CD14-positive monocyte (primary cell): ENCODE results near the gene FYB2. TPM values are rescaled to one million over a fixed set of nuclear protein-coding genes. Genes with fewer than 3 reads are reported as not detected.

Source experiments
- DNase-seq, 3 donors: peaks; one replicate each; pipeline ENCODE4 v3.0.0-alpha.2; 2011 to 2022
- H2AFZ ChIP-seq: 2 replicates; pipeline ENCODE4 v1.6.0; 2012; ENCODE audit warnings: mild to moderate bottlenecking, low read depth, low read length, inconsistent platforms; ENCODE audit not compliant: insufficient read depth, poor library complexity, severe bottlenecking
- H3K27ac ChIP-seq, 2 donors: 1 replicate in 1 of 2; 2 replicates in 1 of 2; pipeline ENCODE4 v1.5.1; 2012 to 2013; ENCODE audit warnings: low read length in 2 of 2, control low read depth in 1 of 2, inconsistent platforms in 1 of 2, low read depth in 1 of 2, mild to moderate bottlenecking in 1 of 2
- H3K27me3 ChIP-seq, 2 donors: one replicate each; pipeline versions ENCODE4 v1.6.0 to v1.6.1; 2011 to 2013; ENCODE audit warnings: low read length in 2 of 2; ENCODE audit not compliant: control insufficient read depth in 2 of 2, insufficient read depth in 2 of 2
- H3K36me3 ChIP-seq, 2 donors: replicated peaks in 1 of 2; 1 replicate in 1 of 2; 2 replicates in 1 of 2; pipeline versions ENCODE4 v1.5.1 to v1.6.1; 2012 to 2013; ENCODE audit warnings: low read length in 2 of 2, control low read depth in 1 of 2, inconsistent platforms in 1 of 2, mild to moderate bottlenecking in 1 of 2; ENCODE audit not compliant: insufficient read depth in 2 of 2, control insufficient read depth in 1 of 2
- H3K4me1 ChIP-seq, 2 donors: 1 replicate in 1 of 2; 2 replicates in 1 of 2; pipeline versions ENCODE4 v1.5.1 to v1.6.1; 2012 to 2013; ENCODE audit warnings: low read length in 2 of 2, control low read depth in 1 of 2, inconsistent platforms in 1 of 2, mild to moderate bottlenecking in 1 of 2, moderate library complexity in 1 of 2; ENCODE audit not compliant: insufficient read depth in 2 of 2, control insufficient read depth in 1 of 2
- H3K4me2 ChIP-seq: replicated peaks from 2 replicates; pipeline ENCODE3; 2012; ENCODE audit warnings: low read length, moderate library complexity, mild to moderate bottlenecking; ENCODE audit not compliant: poor library complexity, severe bottlenecking; ENCODE audit errors: extremely low read depth
- H3K4me3 ChIP-seq, 3 experiments: fragments of 200-600 bp in 1 of 3; sonication (generic) in 1 of 3; replicated peaks in 1 of 3; 1 replicate in 2 of 3; 2 replicates in 1 of 3; pipeline ENCODE4 v1.5.1; 2011 to 2013; ENCODE audit warnings: low read length in 3 of 3, mild to moderate bottlenecking in 3 of 3, control low read depth in 2 of 3, low read depth in 2 of 3, inconsistent platforms in 1 of 3, moderate library complexity in 1 of 3
- H3K79me2 ChIP-seq: 2 replicates; pipeline ENCODE4 v1.6.0; 2012; ENCODE audit warnings: mild to moderate bottlenecking, control low read depth, inconsistent platforms, low read length, moderate library complexity; ENCODE audit not compliant: insufficient read depth
- H3K9ac ChIP-seq: 2 replicates; pipeline ENCODE4 v1.6.0; 2017; ENCODE audit warnings: low read length, mild to moderate bottlenecking; ENCODE audit not compliant: insufficient read depth, poor library complexity, severe bottlenecking
- H3K9me3 ChIP-seq, 2 donors: replicated peaks in 1 of 2; 1 replicate in 1 of 2; 2 replicates in 1 of 2; pipeline versions ENCODE4 v1.5.1 to v1.6.1; 2012 to 2013; ENCODE audit warnings: low read length in 2 of 2, control low read depth in 1 of 2; ENCODE audit not compliant: control insufficient read depth in 1 of 2, insufficient read depth in 1 of 2
- H4K20me1 ChIP-seq: 2 replicates; pipeline ENCODE4 v1.6.0; 2012; ENCODE audit warnings: mild to moderate bottlenecking, low read length, control low read depth, moderate library complexity; ENCODE audit not compliant: insufficient read depth
- H3K27ac Mint-ChIP-seq, 7 donors: one replicate each; pipeline ENCODE4 v1.8.0; 2020; ENCODE audit warnings: mild to moderate bottlenecking in 7 of 7, mixed read lengths in 7 of 7, moderate library complexity in 6 of 7, inconsistent platforms in 2 of 7
- H3K27me3 Mint-ChIP-seq, 3 donors: one replicate each; pipeline ENCODE4 v1.8.0; 2021 to 2022; ENCODE audit warnings: low read depth in 3 of 3, mild to moderate bottlenecking in 3 of 3, mixed read lengths in 3 of 3, moderate library complexity in 3 of 3, inconsistent platforms in 1 of 3
- H3K36me3 Mint-ChIP-seq, 2 donors: one replicate each; pipeline ENCODE4 v1.8.0; 2020; ENCODE audit warnings: mixed read lengths in 2 of 2, inconsistent platforms in 1 of 2, mild to moderate bottlenecking in 1 of 2
- H3K4me1 Mint-ChIP-seq: one replicate; pipeline ENCODE4 v1.8.0; 2020; ENCODE audit warnings: mild to moderate bottlenecking, mixed read lengths
- H3K4me3 Mint-ChIP-seq, 2 donors: one replicate each; pipeline ENCODE4 v1.8.0; 2020; ENCODE audit warnings: mild to moderate bottlenecking in 2 of 2, mixed read lengths in 2 of 2, moderate library complexity in 1 of 2
- H3K9me3 Mint-ChIP-seq, 7 donors: one replicate each; pipeline ENCODE4 v1.8.0; 2020 to 2022; ENCODE audit warnings: mixed read lengths in 7 of 7, mild to moderate bottlenecking in 6 of 7, moderate library complexity in 6 of 7, inconsistent platforms in 2 of 7
- WGBS: methylation state at CpG from one replicate; pipeline ENCODE4 v1.1.5; 2013; ENCODE audit warnings: missing lambda C conversion rate; ENCODE audit not compliant: insufficient coverage; 5-methylcytosine and 5-hydroxymethylcytosine counted together
- intact Hi-C, 2 donors: fragments of 100-400 bp; cut with micrococcal nuclease; formaldehyde crosslinking; loops; one replicate each; pipeline versions ENCODE4 v1.15.0 to v1.15.1; 2023
- polyA plus RNA-seq, 3 donors: library from polyadenylated mRNA; depleted of rRNA in 1 of 3; unstranded in 2 of 3; stranded (reverse) in 1 of 3; fragments of 300-500 nt in 2 of 3; fragments of >200 nt in 1 of 3; fragmentation: Illumina TruSeq in 2 of 3; gene quantifications; 1 replicate in 2 of 3; 2 replicates in 1 of 3; pipeline ENCODE4 v1.2.3, GENCODE V29; 2012 to 2021
- TF ChIP-seq, protein P1 (sequence below): fragments of 200-600 bp; IDR thresholded peaks from one replicate; pipeline ENCODE4 v1.8.0; 2022; ENCODE audit warnings: antibody characterized with exemption, mild to moderate bottlenecking

FYB2 gene
- polyA plus RNA-seq, 3 donors = not detected

GRCh38 chr1:56855190-56855589 lies 36.0 kb upstream of the FYB2 start:
- no peak overlapping the region for H3K4me2 ChIP-seq
- no CpG with 5 or more reads among the region's 1 CpG for WGBS
- H3K4me3 ChIP-seq = no peak overlapping the region
- H3K4me3 Mint-ChIP-seq = no peak overlapping the region
- no peak for DNase-seq
- H3K9me3 Mint-ChIP-seq = peaks cover 0 to 3% (median 0%) of the 10 kb centered on the region in 7 donors
- H3K27me3 ChIP-seq = peaks cover 0 to 2% of the 10 kb centered on the region in 2 donors
- no peaks in the 10 kb centered on the region for H3K9me3 ChIP-seq
- H3K27me3 Mint-ChIP-seq = peaks cover 2% of the 10 kb centered on the region in 3 donors
- no peak overlapping the region for H3K27ac ChIP-seq
- intact Hi-C loops = no loop called here
- no peaks in the 10 kb centered on the region for H3K4me1 Mint-ChIP-seq
- no peak overlapping the region for H2AFZ ChIP-seq
- no peaks in the 10 kb centered on the region for H3K79me2 ChIP-seq
- H3K4me1 ChIP-seq = no peaks in the 10 kb centered on the region
- no peaks in the 10 kb centered on the region for H3K36me3 Mint-ChIP-seq
- no peak overlapping the region for H3K9ac ChIP-seq
- no peaks in the 10 kb centered on the region for H3K36me3 ChIP-seq
- H4K20me1 ChIP-seq = no peaks in the 10 kb centered on the region
- TF ChIP-seq, protein P1, sequence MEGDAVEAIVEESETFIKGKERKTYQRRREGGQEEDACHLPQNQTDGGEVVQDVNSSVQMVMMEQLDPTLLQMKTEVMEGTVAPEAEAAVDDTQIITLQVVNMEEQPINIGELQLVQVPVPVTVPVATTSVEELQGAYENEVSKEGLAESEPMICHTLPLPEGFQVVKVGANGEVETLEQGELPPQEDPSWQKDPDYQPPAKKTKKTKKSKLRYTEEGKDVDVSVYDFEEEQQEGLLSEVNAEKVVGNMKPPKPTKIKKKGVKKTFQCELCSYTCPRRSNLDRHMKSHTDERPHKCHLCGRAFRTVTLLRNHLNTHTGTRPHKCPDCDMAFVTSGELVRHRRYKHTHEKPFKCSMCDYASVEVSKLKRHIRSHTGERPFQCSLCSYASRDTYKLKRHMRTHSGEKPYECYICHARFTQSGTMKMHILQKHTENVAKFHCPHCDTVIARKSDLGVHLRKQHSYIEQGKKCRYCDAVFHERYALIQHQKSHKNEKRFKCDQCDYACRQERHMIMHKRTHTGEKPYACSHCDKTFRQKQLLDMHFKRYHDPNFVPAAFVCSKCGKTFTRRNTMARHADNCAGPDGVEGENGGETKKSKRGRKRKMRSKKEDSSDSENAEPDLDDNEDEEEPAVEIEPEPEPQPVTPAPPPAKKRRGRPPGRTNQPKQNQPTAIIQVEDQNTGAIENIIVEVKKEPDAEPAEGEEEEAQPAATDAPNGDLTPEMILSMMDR = no peak
- H3K27ac Mint-ChIP-seq = no peak overlapping the region

GRCh38 chr1:56854521-56855099 lies 35.4 kb upstream of the FYB2 start, which contains the start of gene C8A:
C8A (plus strand) TSS chr1:56854797; CDS start chr1:56854902, 105 bp downstream.
- no peaks in the 10 kb centered on the region for H3K36me3 ChIP-seq
- intact Hi-C loops = no loop called here
- no peaks in the 10 kb centered on the region for H3K9me3 Mint-ChIP-seq
- H3K27ac Mint-ChIP-seq = no peak within 1 kb of the TSS
- H3K27me3 ChIP-seq = peaks cover 0 to 2% of the 10 kb centered on the region in 2 donors
- no peaks in the 10 kb centered on the region for H4K20me1 ChIP-seq
- TF ChIP-seq, protein P1 = no peak
- H3K79me2 ChIP-seq = no peaks in the 10 kb centered on the region
- DNase-seq = no peak
- 100% methylated on average over 1 of the region's 3 CpGs for WGBS
- no peaks in the 10 kb centered on the region for H3K36me3 Mint-ChIP-seq
- H3K4me3 ChIP-seq = no peak within 1 kb of the TSS
- no peaks in the 10 kb centered on the region for H3K9me3 ChIP-seq
- no peak within 1 kb of the TSS for H3K9ac ChIP-seq
- H2AFZ ChIP-seq = no peak within 1 kb of the TSS
- peaks cover 0 to 2% (median 2%) of the 10 kb centered on the region in 3 donors for H3K27me3 Mint-ChIP-seq
- no peak within 1 kb of the TSS for H3K27ac ChIP-seq
- H3K4me2 ChIP-seq = no peak within 1 kb of the TSS
- H3K4me1 ChIP-seq = no peaks in the 10 kb centered on the region
- no peak within 1 kb of the TSS for H3K4me3 Mint-ChIP-seq
- H3K4me1 Mint-ChIP-seq = no peaks in the 10 kb centered on the region
